ENCODE data around the gene RFX6.

Gene RFX6

DNA sequence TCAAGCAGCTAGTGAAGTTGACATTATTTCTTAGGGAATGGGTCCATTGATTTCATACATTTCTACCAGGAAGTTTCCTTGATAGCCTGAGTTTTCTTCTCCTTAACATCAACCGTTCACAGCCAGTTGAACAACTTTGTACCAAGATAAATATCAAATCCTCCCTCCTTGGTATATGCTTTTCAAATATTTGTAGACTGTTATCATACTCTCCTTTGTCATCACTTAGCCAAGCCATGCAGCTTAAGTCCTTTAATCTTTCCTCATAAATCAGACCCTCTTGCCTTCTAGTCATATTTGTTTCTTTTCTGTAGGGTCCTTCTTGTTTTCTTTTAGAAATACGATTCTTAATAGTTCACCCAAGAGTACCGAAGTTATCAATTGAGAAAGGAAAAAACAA, 25.6 kb downstream of the RFX6 start:
- DNase-seq = no peak

DNA sequence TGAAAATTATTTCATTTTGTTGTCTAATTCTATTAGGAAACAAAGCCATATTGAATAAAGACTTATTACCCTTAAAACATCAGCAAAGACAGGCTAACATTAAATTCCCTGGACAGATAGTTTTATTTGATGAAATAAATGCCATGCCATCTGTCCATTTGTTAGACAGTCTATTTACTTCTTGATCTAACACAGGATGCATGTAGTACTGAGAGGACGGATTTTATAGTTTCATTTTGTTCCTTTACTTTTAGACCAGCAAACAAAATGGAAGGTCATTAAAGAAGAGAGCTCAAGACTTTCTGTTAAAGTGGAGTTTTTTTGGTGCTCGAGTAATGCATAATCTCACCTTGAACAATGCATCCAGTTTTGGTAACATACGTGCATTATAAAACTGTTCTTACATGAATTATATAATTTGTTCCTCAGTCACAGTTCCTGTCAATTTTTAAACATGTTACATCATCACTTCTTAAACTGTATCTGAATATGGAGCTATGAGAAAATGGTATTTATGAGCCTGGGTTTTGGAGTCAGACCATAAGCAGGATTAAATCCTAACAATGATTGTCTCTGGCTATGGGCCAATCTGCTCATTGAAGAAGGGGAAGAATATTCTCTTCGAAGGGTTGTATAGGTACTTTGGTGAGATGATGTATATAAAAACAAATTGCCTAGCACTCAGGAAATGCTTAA, 46.0 kb downstream of the RFX6 start:
- no peak for DNase-seq

DNA sequence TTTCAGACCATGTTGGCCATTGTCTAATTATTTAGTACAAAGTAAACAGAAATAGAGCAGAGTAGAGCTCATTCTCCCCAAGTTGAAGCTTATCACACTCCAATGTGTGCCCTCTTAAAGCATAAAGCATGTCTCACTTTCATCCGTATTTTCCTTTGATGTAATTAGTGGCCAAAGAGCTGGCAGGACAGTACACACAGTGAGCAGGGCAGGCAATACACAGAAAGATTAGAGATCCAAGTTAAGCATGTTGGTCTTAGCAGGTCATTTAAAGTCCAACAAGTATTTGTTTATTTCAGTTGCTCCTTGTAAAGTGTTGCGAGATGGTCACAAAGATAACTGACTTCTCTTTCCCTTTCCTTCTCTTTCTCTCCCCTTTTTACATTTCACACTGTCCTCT, 47.2 kb downstream of the RFX6 start:
- no peak for DNase-seq

GRCh38 chr6:116925088-116925794, 48.2 kb downstream of the RFX6 start:
- no peak for DNase-seq

- DNase-seq = no peak
Measured at GRCh38 chr6:116928677-116929076, 51.6 kb downstream of the RFX6 start.

DNA sequence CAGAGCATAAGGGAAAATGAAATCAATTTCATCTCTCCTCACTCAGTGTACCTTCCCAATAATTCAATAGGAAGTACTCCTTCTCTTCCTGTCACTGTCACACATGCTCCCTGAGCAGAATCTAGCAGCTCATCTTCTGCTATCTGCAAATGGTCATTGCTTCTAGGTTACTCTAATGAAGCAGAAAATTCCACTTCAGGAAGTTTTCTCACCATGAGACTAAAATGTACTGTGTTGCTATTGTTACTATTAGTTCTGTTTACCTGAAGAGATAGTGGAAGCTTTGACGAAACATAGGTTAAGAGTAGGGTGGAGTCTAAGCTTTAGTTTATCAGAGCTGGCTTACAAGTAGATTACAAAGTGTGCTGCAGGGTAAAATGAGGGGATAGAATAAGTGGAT, 52.8 kb downstream of the RFX6 start:
- DNase-seq = no peak

GRCh38 chr6:116931456-116931855, 54.4 kb downstream of the RFX6 start:
- no peak for DNase-seq

GRCh38 chr6:116932496-116932895, 55.5 kb downstream of the RFX6 start:
- DNase-seq = no peak

DNA sequence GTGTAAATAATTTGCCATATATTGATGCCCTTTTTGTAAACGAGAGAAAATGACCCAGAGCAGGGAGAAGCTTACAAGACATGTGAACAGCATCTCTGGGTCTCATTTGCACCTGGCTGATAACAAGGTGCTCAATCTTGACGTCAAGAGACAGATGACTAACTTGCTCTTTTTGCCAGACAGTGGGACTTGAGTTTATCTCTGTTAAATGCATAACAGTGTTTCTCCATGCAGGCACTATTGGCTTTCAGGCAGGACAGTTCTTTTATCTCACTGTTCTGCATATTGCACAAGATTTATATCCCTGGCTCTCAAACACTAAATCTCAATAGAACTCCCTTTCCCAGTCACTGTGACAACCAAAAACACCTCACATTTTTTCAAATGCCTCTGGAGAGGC, 56.4 kb downstream of the RFX6 start:
- no peak for DNase-seq

- DNase-seq = no peak
Measured at GRCh38 chr6:116938305-116938704, 61.3 kb downstream of the RFX6 start.

- no peak for DNase-seq
Measured at GRCh38 chr6:116941727-116942126, 64.7 kb downstream of the RFX6 start.

GRCh38 chr6:116945809-116946208, 68.8 kb downstream of the RFX6 start:
- DNase-seq = no peak

GRCh38 chr6:116948533-116949304, 71.7 kb downstream of the RFX6 start:
- no peak for DNase-seq

DNA sequence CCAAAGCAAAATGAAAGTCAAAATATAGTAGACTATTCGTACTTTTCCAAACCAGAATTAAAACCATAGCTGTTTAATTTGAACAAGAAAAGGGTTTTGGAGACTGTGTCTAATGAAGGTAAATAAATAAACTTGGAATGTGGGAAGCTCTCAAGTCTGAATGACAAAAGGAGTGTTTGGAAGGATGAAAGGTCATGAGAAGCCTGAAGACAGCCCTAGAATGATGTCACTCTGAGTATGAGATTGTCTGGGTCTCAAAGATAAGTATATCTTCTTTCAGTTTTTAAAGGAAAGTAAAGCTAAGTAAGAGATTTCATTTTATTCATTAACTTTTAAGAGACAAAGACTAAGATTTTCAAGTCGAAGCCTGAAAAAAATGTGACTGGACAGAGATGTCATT, 72.9 kb downstream of the RFX6 start:
- no peak for DNase-seq

DNA sequence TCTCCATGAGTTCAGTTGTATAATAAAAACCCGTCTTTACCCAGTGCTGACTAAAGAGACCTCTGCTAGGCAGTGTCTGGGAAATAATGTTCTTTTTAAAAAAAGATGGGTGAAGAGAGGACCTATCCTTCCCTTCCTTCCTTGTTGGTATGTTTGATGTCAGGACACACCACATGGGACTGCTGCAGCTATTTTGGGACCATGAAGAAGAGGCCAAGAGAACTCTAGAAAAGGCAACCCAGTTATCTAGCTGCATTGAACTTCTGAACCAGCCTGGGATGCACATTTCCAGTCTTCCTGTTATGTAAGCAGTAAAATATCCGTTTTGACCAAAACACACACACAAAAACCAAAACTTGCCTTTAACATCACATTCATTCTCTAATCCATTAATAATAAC, 77.3 kb downstream of the RFX6 start:
- no peak for DNase-seq

GRCh38 chr6:116954938-116955337, 77.9 kb downstream of the RFX6 start:
- no peak for DNase-seq

DNA sequence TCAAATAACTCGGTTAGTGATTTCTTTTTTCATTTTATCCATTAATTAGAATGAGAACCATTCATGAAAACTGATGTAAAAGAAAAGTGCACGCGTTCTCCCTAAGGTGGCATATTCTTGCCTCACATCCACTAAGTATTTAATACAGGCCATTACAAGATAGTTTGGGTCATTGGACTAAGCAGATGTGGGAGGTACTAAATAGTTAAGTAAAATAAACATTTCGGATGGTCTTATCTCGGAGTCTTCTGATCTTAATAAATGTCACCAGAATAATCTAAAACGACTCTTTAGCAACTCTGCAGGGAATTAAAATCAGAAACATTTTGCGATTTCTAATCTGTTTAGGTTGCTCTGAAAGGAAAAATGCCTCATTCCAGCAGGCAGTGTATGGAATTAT, 78.7 kb downstream of the RFX6 start:
- no peak for DNase-seq

GRCh38 chr6:116963972-116964371, 86.9 kb downstream of the RFX6 start:
- no peak for DNase-seq

DNA sequence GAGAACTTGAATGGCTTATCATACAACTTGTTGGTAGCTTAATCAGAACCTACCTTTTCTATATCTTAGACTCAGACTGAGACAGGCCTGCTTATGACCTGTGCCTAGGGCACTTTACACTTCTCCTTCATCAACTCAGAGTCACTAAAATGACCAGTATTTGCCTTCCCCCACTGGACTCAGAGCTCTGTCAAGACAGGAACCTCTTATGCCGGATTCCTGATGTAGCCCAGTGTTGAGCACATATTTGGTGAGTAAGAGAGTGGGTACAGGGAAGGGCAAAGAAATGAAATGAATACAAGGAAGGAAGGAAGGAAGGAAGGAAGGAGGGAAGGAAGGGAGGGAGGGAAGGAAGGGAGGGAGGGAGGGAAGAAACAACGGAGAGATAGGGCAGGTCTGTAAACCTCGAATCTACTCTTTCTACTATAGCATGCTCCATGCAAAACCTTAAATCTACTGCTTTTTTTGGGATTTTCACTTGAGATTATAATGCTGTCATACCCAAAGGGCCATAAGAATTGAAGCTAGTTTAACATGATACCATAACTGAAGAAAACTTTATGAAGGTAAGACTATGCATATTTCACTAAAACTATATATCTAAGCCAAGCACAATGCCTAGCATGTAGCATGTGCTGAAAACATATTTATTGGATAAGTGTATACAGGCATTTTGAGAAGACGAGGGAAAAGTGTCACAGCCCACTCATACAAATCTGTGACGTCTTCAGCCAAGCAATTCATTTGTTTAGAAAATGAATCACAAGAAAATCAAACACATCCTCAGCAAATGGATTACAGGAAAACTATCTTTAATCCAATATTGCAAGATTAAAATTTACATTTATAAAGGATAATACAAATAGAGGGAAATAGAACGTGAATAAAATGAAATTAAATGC, 89.9 kb downstream of the RFX6 start:
- DNase-seq = no peak

GRCh38 chr6:116969211-116969863, 92.3 kb downstream of the RFX6 start:
- DNase-seq = peak; percentile 78

GRCh38 chr6:116971959-116972358, 94.9 kb downstream of the RFX6 start:
- peak; percentile 69 for DNase-seq

DNA sequence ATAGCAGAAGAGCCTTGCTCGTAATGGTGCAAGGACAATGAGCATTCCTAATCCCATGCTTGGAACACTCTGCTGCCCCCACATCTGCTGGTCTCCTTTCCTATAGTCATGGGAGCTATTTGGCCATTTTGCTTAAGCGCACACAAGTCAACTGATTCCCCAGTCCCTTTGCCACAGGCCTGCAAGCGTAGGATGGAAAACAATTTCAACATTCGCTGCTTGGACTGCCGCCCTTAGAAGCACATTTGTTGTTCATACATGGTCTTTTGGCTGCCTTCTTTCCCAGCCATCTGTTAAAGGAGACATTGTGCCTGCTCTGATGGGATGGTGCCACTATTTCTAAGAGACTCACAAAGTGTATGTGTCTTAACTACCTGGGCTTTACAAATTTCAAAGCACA, 96.9 kb downstream of the RFX6 start:
- no peak for DNase-seq

Measured in hematopoietic multipotent progenitor cell treated with erythropoietin and hydrocortisone succinate and interleukin-3 and kit ligand, for 6 days (in vitro differentiated cells).